K562 (cell line): Measurements from ENCODE around the gene HRG. TPM values are rescaled to one million over a fixed set of nuclear protein-coding genes. Genes with fewer than 3 reads are reported as not detected.
A peak's percentile ranks its signal among the peaks of the same experiment; 100 is the strongest.

Experiments
- ATAC-seq: fragments of 200-7000 bp; cut with Tn5 transposase; 3 replicates; pipeline ENCODE4 v1.9.1; 2020; ENCODE audit warnings: moderate library complexity
- BruUV-seq: library from RNA; stranded (reverse); fragments of 400-500 nt; replicated peaks from 2 replicates; lab custom pipeline; 2021; lab: Mats Ljungman, UMichigan
- CTCF ChIA-PET: fragments of 300-600 bp; formaldehyde crosslinking; extraction: SDS; loops from one replicate; lab custom pipeline; 2021; ENCODE audit warnings: low intra/inter-chr PET ratio; lab: Yijun Ruan, JAX
- POLR2A ChIA-PET: fragments of 300-600, 350-650 bp; sonication (Branson Sonifier 250); formaldehyde crosslinking; extraction: SDS; loops from one replicate; lab custom pipeline; 2021; ENCODE audit warnings: antibody characterized with exemption, inconsistent platforms; lab: Yijun Ruan, JAX
- DNase-seq, 4 experiments: peaks; one replicate each; pipeline versions ENCODE4 v3.0.0 to v3.0.0-alpha.2; 2011 to 2018; ENCODE audit warnings: low spot score in 3 of 4, mixed read lengths in 3 of 4; ENCODE audit errors: extremely low read depth in 1 of 4
- FAIRE-seq: peaks from 2 replicates; lab custom pipeline; 2011; peaks lifted over from hg19 to GRCh38; lab: Jason Lieb, UNC
- H2AFZ ChIP-seq: 2 replicates; pipeline ENCODE4 v1.6.0; 2011; ENCODE audit warnings: low read depth, low read length, control low read depth, inconsistent platforms
- H3K27ac ChIP-seq: fragments of 200-600 bp; 3 replicates; pipeline ENCODE4 v1.8.0; 2011; ENCODE audit warnings: low read depth, mild to moderate bottlenecking, control low read depth, inconsistent platforms, low read length, moderate library complexity, mixed read lengths; ENCODE audit errors: extremely low read depth
- H3K27me3 ChIP-seq, 2 experiments: fragments of 300-600 bp in 1 of 2; 2 replicates in 1 of 2; 3 replicates in 1 of 2; pipeline versions ENCODE4 v1.6.0 to v1.8.0; 2011; ENCODE audit warnings: inconsistent platforms in 2 of 2, low read length in 2 of 2, mild to moderate bottlenecking in 1 of 2, mixed read lengths in 1 of 2, moderate library complexity in 1 of 2; ENCODE audit not compliant: control insufficient read depth in 2 of 2, insufficient read depth in 2 of 2
- H3K36me3 ChIP-seq: fragments of 300-600 bp; 3 replicates; pipeline ENCODE4 v1.8.0; 2011; ENCODE audit warnings: mild to moderate bottlenecking, low read length, inconsistent platforms; ENCODE audit not compliant: control insufficient read depth, insufficient read depth
- H3K4me1 ChIP-seq, 2 experiments: fragments of 200-600 bp in 1 of 2; replicated peaks in 1 of 2; 2 replicates in 1 of 2; 3 replicates in 1 of 2; pipeline versions ENCODE4 v1.5.1 to v1.8.0; 2011; ENCODE audit warnings: inconsistent platforms in 2 of 2, low read length in 2 of 2, mild to moderate bottlenecking in 1 of 2, mixed read lengths in 1 of 2, moderate library complexity in 1 of 2; ENCODE audit not compliant: control insufficient read depth in 2 of 2, insufficient read depth in 2 of 2
- H3K4me2 ChIP-seq: 2 replicates; pipeline ENCODE4 v1.6.1; 2011; ENCODE audit warnings: low read length, control low read depth, inconsistent platforms, mixed read lengths; ENCODE audit not compliant: insufficient read depth
- H3K4me3 ChIP-seq: fragments of 200-600 bp; sonication (generic), shearing (Covaris generic); 2 replicates; pipeline ENCODE4 v1.5.1; 2016; ENCODE audit warnings: control low read depth, inconsistent platforms
- H3K79me2 ChIP-seq: fragments of 200-600 bp; 3 replicates; pipeline ENCODE4 v1.8.0; 2011; ENCODE audit warnings: low read length, inconsistent platforms; ENCODE audit not compliant: control insufficient read depth, insufficient read depth
- H3K9ac ChIP-seq, 2 experiments: 2 replicates each; pipeline versions ENCODE4 v1.6.0 to v1.6.1; 2011; ENCODE audit warnings: low read depth in 2 of 2, low read length in 2 of 2, control low read depth in 1 of 2, inconsistent platforms in 1 of 2, mild to moderate bottlenecking in 1 of 2, mixed read lengths in 1 of 2; ENCODE audit not compliant: insufficient read depth in 1 of 2
- H3K9me1 ChIP-seq: one replicate; pipeline ENCODE4 v1.6.0; 2011; ENCODE audit warnings: inconsistent platforms, mild to moderate bottlenecking, low read length, moderate library complexity; ENCODE audit not compliant: control insufficient read depth, insufficient read depth
- H3K9me3 ChIP-seq: replicated peaks from 2 replicates; pipeline ENCODE4 v1.5.1; 2011; ENCODE audit warnings: low read depth, low read length, inconsistent platforms; ENCODE audit not compliant: control insufficient read depth, insufficient read depth
- H4K20me1 ChIP-seq: replicated peaks from 2 replicates; pipeline ENCODE4 v1.6.1; 2011; ENCODE audit warnings: low read length, inconsistent platforms, mixed read lengths; ENCODE audit not compliant: control insufficient read depth, insufficient read depth
- CEBPB ChIP-seq: fragments of 450-650 bp; IDR thresholded peaks from 2 replicates; pipeline ENCODE4 v1.6.1; 2016; ENCODE audit warnings: missing genetic modification characterization, missing compliant biosample characterization
- CEBPG ChIP-seq, 3 experiments: fragments of 200-800 bp in 1 of 3; sonication (Bioruptor generic) in 1 of 3; sonication (generic) in 1 of 3; formaldehyde crosslinking in 1 of 3; IDR thresholded peaks in 2 of 3; conservative IDR thresholded peaks in 1 of 3; 2 replicates each; pipeline versions ENCODE4 v1.6.1 to v1.8.0; 2016 to 2022; ENCODE audit warnings: missing compliant biosample characterization in 2 of 3, missing genetic modification characterization in 2 of 3, mild to moderate bottlenecking in 1 of 3, missing genetic modification reagents in 1 of 3
- EP300 ChIP-seq: IDR thresholded peaks from 2 replicates; pipeline ENCODE4 v1.6.1; 2012; ENCODE audit warnings: low read length, improper control_type of control experiment
- ETV1 ChIP-seq: fragments of 450-650 bp; conservative IDR thresholded peaks from 2 replicates; pipeline ENCODE4 v1.6.1; 2016; ENCODE audit warnings: missing genetic modification characterization, control low read depth, low read depth, missing compliant biosample characterization
- EWSR1 ChIP-seq: fragments of 450-650 bp; IDR thresholded peaks from 2 replicates; pipeline ENCODE4 v1.6.1; 2018; ENCODE audit warnings: borderline replicate concordance, mild to moderate bottlenecking, low read depth, moderate library complexity; ENCODE audit not compliant: partially characterized antibody
- PRPF4 ChIP-seq: fragments of 200-400 bp; formaldehyde crosslinking; IDR thresholded peaks from one replicate; pipeline ENCODE4 v1.6.1; 2017; ENCODE audit warnings: low read length, low read depth, mild to moderate bottlenecking; ENCODE audit not compliant: insufficient read depth, poor library complexity, severe bottlenecking
- SAFB ChIP-seq: fragments of 200-400 bp; formaldehyde crosslinking; IDR thresholded peaks from 2 replicates; pipeline ENCODE4 v1.6.1; 2017; ENCODE audit warnings: low read depth, low read length, borderline replicate concordance
- ZNF311 ChIP-seq: fragments of 250-450 bp; sonication (Bioruptor Pico); IDR thresholded peaks from 2 replicates; pipeline ENCODE4 v1.4.0; 2020; ENCODE audit warnings: mild to moderate bottlenecking, moderate library complexity
- ZNF354B ChIP-seq: fragments of 250-450 bp; sonication (Bioruptor Pico); IDR thresholded peaks from 2 replicates; pipeline ENCODE4 v1.4.0; 2020
- ZNF76 ChIP-seq: fragments of 250-450 bp; sonication (Bioruptor Pico); IDR thresholded peaks from 2 replicates; pipeline ENCODE4 v1.4.0; 2020; ENCODE audit warnings: mild to moderate bottlenecking, moderate library complexity, borderline replicate concordance
- WGBS: fragments of 100-300 bp; shearing (Covaris generic); methylation state at CpG from one replicate; pipeline ENCODE4 v1.1.6; 2016; ENCODE audit warnings: low coverage, mixed read lengths; ENCODE audit not compliant: insufficient coverage; ENCODE audit errors: missing lambda C conversion rate; 5-methylcytosine and 5-hydroxymethylcytosine counted together
- in situ Hi-C: fragments of 300-500 bp; cut with MboI; formaldehyde crosslinking; loops from 4 replicates; pipeline ENCODE4 v1.15.0; 2018; ENCODE audit warnings: inconsistent platforms, mixed read lengths
- intact Hi-C: fragments of 100-400 bp; cut with micrococcal nuclease; formaldehyde crosslinking; loops from 2 replicates; pipeline ENCODE4 v1.14.2; 2022
- polyA plus RNA-seq, 8 experiments: library from polyadenylated mRNA; depleted of rRNA in 4 of 8; stranded (reverse) in 5 of 8; unstranded in 3 of 8; fragments of >200 nt; fragmentation: Nextera tagmentation in 2 of 8; fragmentation: Illumina TruSeq in 1 of 8; extraction: Ambion mirVana in 2 of 8; extraction: Trizol in 1 of 8; gene quantifications; 2 replicates each; pipeline versions ENCODE4 v1.2.1 to v1.2.3, GENCODE V29; 2011 to 2014; ENCODE audit warnings: inconsistent platforms in 1 of 8, missing spikeins in 1 of 8
- total RNA-seq, 7 experiments: library from RNA; depleted of rRNA in 6 of 7; stranded (reverse); fragments of >200 nt in 6 of 7; fragmentation: Illumina TruSeq in 2 of 7; extraction: Trizol in 2 of 7; gene quantifications; 2 replicates each; pipeline versions ENCODE4 v1.2.1 to v1.2.3, GENCODE V29; 2011 to 2021; ENCODE audit warnings: low replicate concordance in 1 of 7
- TF ChIP-seq, protein P1 (sequence below): fragments of 250-450 bp; sonication (Bioruptor Pico); IDR thresholded peaks from 2 replicates; pipeline ENCODE4 v1.8.0; 2021; ENCODE audit warnings: mild to moderate bottlenecking, moderate library complexity

HRG gene
- total and polyA plus RNA-seq, 9 of the 15 experiments (the other 6 are each of a cell fraction or from before 2014, with no cell fraction given): not detected

DNA sequence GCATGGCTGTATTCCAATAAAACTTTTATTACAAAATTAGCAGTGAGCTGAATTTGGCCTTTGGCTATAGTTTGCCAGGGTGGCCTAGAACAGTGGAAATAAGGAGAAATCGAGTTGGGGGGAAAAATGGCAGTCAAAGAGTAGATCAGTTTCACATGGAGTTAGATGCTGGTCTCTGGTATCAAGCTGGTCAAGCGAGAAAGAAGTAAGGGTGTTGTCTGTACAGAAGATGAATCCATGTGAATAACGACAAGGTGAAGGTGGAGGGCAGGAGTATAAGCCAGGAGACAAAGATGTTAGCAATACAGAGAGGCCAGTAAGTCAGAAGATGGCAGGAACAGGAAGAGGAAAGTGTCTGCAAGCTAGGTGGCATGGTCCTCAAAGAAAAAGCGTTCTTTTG is 41.2 kb upstream of the HRG start:
- POLR2A ChIA-PET: interaction anchor here (0.6 to 0.9 kb wide), 2 partner anchors 138 to 161 kb away, joined by 3 read pairs; no protein-coding TSS in a partner anchor
- intact Hi-C loops: no loop called here
- 0 out of 2 replicates have a peak, but pooled peaks cover 1% of the 10 kb centered on the region for H3K9me3 ChIP-seq

DNA sequence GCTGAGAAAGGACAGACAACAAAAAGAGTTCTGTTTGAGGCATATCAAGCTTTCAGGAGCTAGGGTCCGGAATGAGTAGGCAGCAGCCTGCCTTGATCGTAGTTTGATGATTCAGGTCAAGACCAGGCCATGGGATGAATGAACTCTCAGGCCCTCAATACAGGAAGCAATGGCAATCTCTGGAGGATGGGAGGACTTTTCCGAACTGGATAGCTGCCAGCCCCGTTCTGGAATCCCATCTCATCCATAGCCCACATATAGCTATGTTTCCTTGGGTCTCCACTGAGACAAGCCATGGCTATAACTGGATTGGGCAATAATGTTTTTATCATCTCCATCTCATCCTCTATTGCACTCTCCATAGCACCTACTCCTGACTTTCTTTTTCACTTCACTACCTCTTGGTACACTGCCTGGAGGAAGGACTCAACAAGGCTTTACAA is 40.2 kb upstream of the HRG start:
- in situ Hi-C loops (no loop called here), intact Hi-C loops (no loop called here)
- H3K36me3 ChIP-seq: no peaks in the 10 kb centered on the region
- FAIRE-seq: no peak
- POLR2A ChIA-PET: interaction anchor here (0.6 to 2.2 kb wide), 4 partner anchors 9 to 942 kb away, joined by 3 to 6 read pairs (median 3); no protein-coding TSS in a partner anchor
- no peak for ATAC-seq
- BruUV-seq: no TSS peak
- H3K9me3 ChIP-seq: 0 out of 2 replicates have a peak, but pooled peaks cover 1% of the 10 kb centered on the region
- no peaks in the 10 kb centered on the region for H3K79me2 ChIP-seq
- H3K27ac ChIP-seq: no peak overlapping the region
- no peak overlapping the region for H3K9ac ChIP-seq
- H4K20me1 ChIP-seq: no peaks in the 10 kb centered on the region
- CTCF ChIA-PET: no interaction called here
- H3K27me3 ChIP-seq: peaks cover 4 to 35% of the 10 kb centered on the region in 2 experiments; a peak in 4 of 5 replicates
- TF ChIP-seq CEBPG (CRISPR knock-in tag; IDR thresholded peaks at IDR 0.05): no peak
- peak; percentile 65 to 84 for TF ChIP-seq CEBPG (tag; conservative IDR thresholded peaks at IDR 0.05 in 1 of 2, IDR thresholded peaks at IDR 0.05 in 1 of 2)
- no peak for TF ChIP-seq ZNF354B (CRISPR knock-in tag)
- TF ChIP-seq, protein P1, sequence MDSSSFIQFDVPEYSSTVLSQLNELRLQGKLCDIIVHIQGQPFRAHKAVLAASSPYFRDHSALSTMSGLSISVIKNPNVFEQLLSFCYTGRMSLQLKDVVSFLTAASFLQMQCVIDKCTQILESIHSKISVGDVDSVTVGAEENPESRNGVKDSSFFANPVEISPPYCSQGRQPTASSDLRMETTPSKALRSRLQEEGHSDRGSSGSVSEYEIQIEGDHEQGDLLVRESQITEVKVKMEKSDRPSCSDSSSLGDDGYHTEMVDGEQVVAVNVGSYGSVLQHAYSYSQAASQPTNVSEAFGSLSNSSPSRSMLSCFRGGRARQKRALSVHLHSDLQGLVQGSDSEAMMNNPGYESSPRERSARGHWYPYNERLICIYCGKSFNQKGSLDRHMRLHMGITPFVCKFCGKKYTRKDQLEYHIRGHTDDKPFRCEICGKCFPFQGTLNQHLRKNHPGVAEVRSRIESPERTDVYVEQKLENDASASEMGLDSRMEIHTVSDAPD: no peak
- TF ChIP-seq CEBPB (tag): peak; percentile 75
- no peak for TF ChIP-seq SAFB
- H3K4me1 ChIP-seq: peaks cover 3 to 4% of the 10 kb centered on the region in 2 experiments; a peak in 3 of 5 replicates
- no peak for DNase-seq
- no peak overlapping the region for H3K4me2 ChIP-seq
- H3K4me3 ChIP-seq: no peak overlapping the region
- no peak overlapping the region for H2AFZ ChIP-seq
- 11% methylated on average over 4 of the region's 4 CpGs for WGBS
- H3K9me1 ChIP-seq: no peaks in the 10 kb centered on the region

More for the DNA sequence above, 41.2 kb upstream of the HRG start:
- H3K4me3 ChIP-seq: no peak overlapping the region
- H3K27ac ChIP-seq: no peak overlapping the region
- H2AFZ ChIP-seq: no peak overlapping the region
- CTCF ChIA-PET: no interaction called here
- no peak for DNase-seq
- H3K4me2 ChIP-seq: no peak overlapping the region
- WGBS: 17% methylated on average over 4 of the region's 4 CpGs
- TF ChIP-seq EWSR1: no peak
- no peak for TF ChIP-seq ETV1 (tag)
- no peak for TF ChIP-seq PRPF4
- no peak for TF ChIP-seq ZNF76 (CRISPR knock-in tag)
- TF ChIP-seq ZNF311: no peak
- TF ChIP-seq EP300: no peak
- no peaks in the 10 kb centered on the region for H3K79me2 ChIP-seq
- H3K27me3 ChIP-seq: peaks cover 4 to 42% of the 10 kb centered on the region in 2 experiments; a peak in 4 of 5 replicates
- H3K9ac ChIP-seq: no peak overlapping the region
- H3K9me1 ChIP-seq: no peaks in the 10 kb centered on the region
- in situ Hi-C loops: no loop called here
- H3K36me3 ChIP-seq: no peaks in the 10 kb centered on the region
- no peaks in the 10 kb centered on the region for H4K20me1 ChIP-seq
- no peak for ATAC-seq
- FAIRE-seq: no peak
- H3K4me1 ChIP-seq: peaks cover 3 to 4% of the 10 kb centered on the region in 2 experiments; a peak in 3 of 5 replicates
- no TSS peak for BruUV-seq
